Glutamatergic neuron (in vitro differentiated cells): ENCODE measurements around the gene ANGEL1. TPM values are rescaled to one million over a fixed set of nuclear protein-coding genes. Genes with fewer than 3 reads are reported as not detected.

ENCODE experiments used
- DNase-seq: peaks from one replicate; pipeline ENCODE4 v3.0.0; 2022
- H3K27ac Mint-ChIP-seq: one replicate; pipeline ENCODE4 v1.8.0; 2020; ENCODE audit warnings: mild to moderate bottlenecking, mixed read lengths, inconsistent platforms; ENCODE audit not compliant: unreplicated experiment
- H3K27me3 Mint-ChIP-seq: one replicate; pipeline ENCODE4 v1.8.0; 2020; ENCODE audit warnings: mild to moderate bottlenecking, moderate library complexity, mixed read lengths, inconsistent platforms; ENCODE audit not compliant: unreplicated experiment
- H3K36me3 Mint-ChIP-seq: one replicate; pipeline ENCODE4 v1.8.0; 2020; ENCODE audit warnings: mild to moderate bottlenecking, mixed read lengths, inconsistent platforms; ENCODE audit not compliant: unreplicated experiment
- H3K4me1 Mint-ChIP-seq: one replicate; pipeline ENCODE4 v1.8.0; 2020; ENCODE audit warnings: mild to moderate bottlenecking, low read depth, mixed read lengths, inconsistent platforms; ENCODE audit not compliant: unreplicated experiment
- H3K4me3 Mint-ChIP-seq: one replicate; pipeline ENCODE4 v1.8.0; 2020; ENCODE audit warnings: mild to moderate bottlenecking, mixed read lengths, inconsistent platforms; ENCODE audit not compliant: unreplicated experiment
- H3K9me3 Mint-ChIP-seq: one replicate; pipeline ENCODE4 v1.8.0; 2020; ENCODE audit warnings: mild to moderate bottlenecking, moderate library complexity, mixed read lengths, inconsistent platforms; ENCODE audit not compliant: unreplicated experiment
- CTCF ChIP-seq: fragments of 200-600 bp; sonication (generic); IDR thresholded peaks from one replicate; pipeline ENCODE4 v1.5.0; 2021; ENCODE audit not compliant: partially characterized antibody, unreplicated experiment
- total RNA-seq: library from RNA; stranded (reverse); fragmentation: NEBNext Ultra II Directional; extraction: Animal tissue kit (Norgen Biotek cat#: 25700); gene quantifications from one replicate; pipeline ENCODE4 v1.2.1, GENCODE V29; 2021; ENCODE audit not compliant: unreplicated experiment

ANGEL1 gene
- total RNA-seq, 1 donor from 2014 or later, result 13.6 TPM

- Mint-ChIP-seq H3K4me1 (peaks cover 8% of the 10 kb centered on the region), H3K36me3 (no peaks in the 10 kb centered on the region), H3K27ac (no peak overlapping the region), H3K27me3 (peaks cover 4% of the 10 kb centered on the region), H3K9me3 (peaks cover 2% of the 10 kb centered on the region), H3K4me3 (no peak overlapping the region)
- no peak for TF ChIP-seq CTCF
- DNase-seq, result no peak
These were observed 41.2 kb downstream of the ANGEL1 start for GRCh38 chr14:76771437-76771980.

GRCh38 chr14:76770521-76771436 lies 41.9 kb downstream of the ANGEL1 start:
- TF ChIP-seq CTCF, result no peak
- no peak for DNase-seq
- Mint-ChIP-seq H3K4me3 (no peak overlapping the region), H3K27me3 (peaks cover 4% of the 10 kb centered on the region), H3K4me1 (peaks cover 8% of the 10 kb centered on the region), H3K36me3 (no peaks in the 10 kb centered on the region), H3K9me3 (no peaks in the 10 kb centered on the region), H3K27ac (no peak overlapping the region)

GRCh38 chr14:76769636-76770292 lies 42.9 kb downstream of the ANGEL1 start:
- H3K4me1 Mint-ChIP-seq, result peaks cover 10% of the 10 kb centered on the region
- TF ChIP-seq CTCF, result no peak
- no peak for DNase-seq
- H3K27me3 Mint-ChIP-seq, result peaks cover 1% of the 10 kb centered on the region
- H3K9me3 Mint-ChIP-seq, result no peaks in the 10 kb centered on the region
- no peak overlapping the region for H3K27ac Mint-ChIP-seq
- H3K36me3 Mint-ChIP-seq, result no peaks in the 10 kb centered on the region
- no peak overlapping the region for H3K4me3 Mint-ChIP-seq

GRCh38 chr14:76768671-76769500 lies 43.8 kb downstream of the ANGEL1 start:
- peaks cover 1% of the 10 kb centered on the region for H3K27me3 Mint-ChIP-seq
- H3K4me3 Mint-ChIP-seq, result no peak overlapping the region
- no peak for TF ChIP-seq CTCF
- peaks cover 10% of the 10 kb centered on the region for H3K4me1 Mint-ChIP-seq
- H3K36me3 Mint-ChIP-seq, result no peaks in the 10 kb centered on the region
- no peak for DNase-seq
- no peak overlapping the region for H3K27ac Mint-ChIP-seq
- no peaks in the 10 kb centered on the region for H3K9me3 Mint-ChIP-seq
